Small intestine (tissue), 7 donors: ENCODE measurements around the gene AGA. TPM values are rescaled to one million over a fixed set of nuclear protein-coding genes. Genes with fewer than 3 reads are reported as not detected.

ENCODE experiments used
- DNase-seq, 2 donors: peaks; one replicate each; pipeline versions ENCODE4 v3.0.0 to v3.0.0-alpha.2; 2013
- FAIRE-seq: peaks from 2 replicates; lab custom pipeline; 2012; peaks lifted over from hg19 to GRCh38; lab: Jason Lieb, UNC
- H3K27ac ChIP-seq, 3 donors: one replicate each; pipeline ENCODE4 v1.5.1; 2013; ENCODE audit warnings: low read length in 2 of 3, mild to moderate bottlenecking in 2 of 3, control low read depth in 1 of 3, inconsistent platforms in 1 of 3, low read depth in 1 of 3, moderate library complexity in 1 of 3
- H3K27me3 ChIP-seq, 3 donors: one replicate each; pipeline ENCODE4 v1.6.1; 2013; ENCODE audit warnings: low read length in 3 of 3, inconsistent platforms in 1 of 3; ENCODE audit not compliant: control insufficient read depth in 3 of 3, insufficient read depth in 3 of 3
- H3K36me3 ChIP-seq, 3 donors: one replicate each; pipeline ENCODE4 v1.6.1; 2013; ENCODE audit warnings: low read length in 3 of 3, inconsistent platforms in 1 of 3, low read depth in 1 of 3, mild to moderate bottlenecking in 1 of 3, moderate library complexity in 1 of 3; ENCODE audit not compliant: control insufficient read depth in 3 of 3, insufficient read depth in 2 of 3
- H3K4me1 ChIP-seq, 3 donors: one replicate each; pipeline ENCODE4 v1.6.1; 2013; ENCODE audit warnings: low read length in 2 of 3, inconsistent platforms in 1 of 3, low read depth in 1 of 3, mild to moderate bottlenecking in 1 of 3, moderate library complexity in 1 of 3; ENCODE audit not compliant: control insufficient read depth in 3 of 3, insufficient read depth in 2 of 3
- H3K4me3 ChIP-seq, 3 donors: one replicate each; pipeline ENCODE4 v1.5.1; 2013; ENCODE audit warnings: low read length in 3 of 3, control low read depth in 1 of 3, inconsistent platforms in 1 of 3, low read depth in 1 of 3, mild to moderate bottlenecking in 1 of 3, moderate library complexity in 1 of 3
- H3K9me3 ChIP-seq, 2 donors: one replicate each; pipeline ENCODE4 v1.6.1; 2013; ENCODE audit warnings: low read depth in 1 of 2, low read length in 1 of 2; ENCODE audit not compliant: control insufficient read depth in 2 of 2, insufficient read depth in 1 of 2
- WGBS, 3 donors: extraction: QIAGEN DNeasy Blood & Tissue Kit; methylation state at CpG; one replicate each; pipeline ENCODE4 v1.1.7; 2013; 5-methylcytosine and 5-hydroxymethylcytosine counted together
- polyA plus RNA-seq, 4 donors: library from polyadenylated mRNA; stranded (reverse) in 3 of 4; unstranded in 1 of 4; fragments of 200-250 nt in 3 of 4; fragments of 120-200 nt in 1 of 4; gene quantifications; one replicate each; pipeline versions ENCODE4 v1.2.1 to v1.2.3, GENCODE V29; 2013
- donor health status: healthy with polysubstance abuse.
- donor health status: control.
- donor health status: control.
- donor health status: Bipolar disorder and iron deficiency.
- donor health status: healthy.

AGA gene
- polyA plus RNA-seq, 4 donors = 6.0 to 32.2 (median 8.7) TPM

- DNase-seq = peak; percentile 6 to 11
- H3K27ac ChIP-seq = peak overlapping the region in 1 of 3 donors; percentile 40
- peaks cover 0 to 3% (median 0%) of the 10 kb centered on the region in 3 donors for H3K4me1 ChIP-seq
- no peak for FAIRE-seq
- H3K36me3 ChIP-seq = no peaks in the 10 kb centered on the region
- H3K4me3 ChIP-seq = peak overlapping the region in 1 of 3 donors; percentile 13
- 83 to 91% (median 89%) methylated on average over 26 of the region's 26 CpGs for WGBS, 3 donors
- H3K9me3 ChIP-seq = no peaks in the 10 kb centered on the region
- no peaks in the 10 kb centered on the region for H3K27me3 ChIP-seq
Observed at GRCh38 chr4:177444911-177445736, 2.9 kb upstream of the AGA start.

- FAIRE-seq (no peak), DNase-seq (peak; percentile 35 to 37)
- Histone ChIP-seq H3K27ac (peak overlapping the region; percentile 75 to 96 (median 95)), H3K4me3 (peak overlapping the region; percentile 31 to 84 (median 66)), H3K27me3 (no peaks in the 10 kb centered on the region), H3K9me3 (no peaks in the 10 kb centered on the region), H3K4me1 (peaks cover 0 to 3% (median 0%) of the 10 kb centered on the region in 3 donors), H3K36me3 (peaks cover 0 to 2% (median 0%) of the 10 kb centered on the region in 3 donors)
- WGBS, 3 donors = 18 to 49% (median 23%) methylated on average over 12 of the region's 12 CpGs
Observed at GRCh38 chr4:177441061-177441802, 1.0 kb downstream of the AGA start.

DNA sequence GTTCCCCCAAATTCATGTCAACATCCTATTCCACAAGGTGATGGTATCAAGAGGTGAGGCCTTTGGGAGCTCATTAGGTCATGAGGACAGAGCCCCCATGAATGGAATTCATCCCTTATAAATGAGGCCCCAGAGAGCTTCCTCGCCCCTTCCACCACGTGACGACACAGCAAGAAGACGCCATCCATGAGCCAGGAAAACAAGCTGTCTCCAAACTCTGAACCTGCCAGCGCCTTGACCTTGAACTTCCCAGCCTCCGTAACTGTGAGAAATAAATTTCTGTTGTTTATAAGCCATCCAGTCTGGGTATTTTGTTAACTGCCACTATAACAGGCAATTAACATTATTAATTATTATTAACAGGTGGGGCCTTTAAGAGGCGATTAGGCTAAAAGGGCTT is 5.8 kb downstream of the AGA start:
- H3K27ac ChIP-seq = no peak overlapping the region
- FAIRE-seq (no peak), DNase-seq (no peak)
- H3K36me3 ChIP-seq = peaks cover 0 to 12% (median 4%) of the 10 kb centered on the region in 3 donors
- H3K4me3 ChIP-seq = no peak overlapping the region
- WGBS, 3 donors = 93 to 96% (median 93%) methylated on average over 7 of the region's 7 CpGs
- no peaks in the 10 kb centered on the region for H3K9me3 ChIP-seq
- H3K27me3 ChIP-seq = no peaks in the 10 kb centered on the region
- H3K4me1 ChIP-seq = peaks cover 0 to 2% (median 0%) of the 10 kb centered on the region in 3 donors

- DNase-seq (peak in 1 of 2 donors; percentile 29), FAIRE-seq (no peak)
- WGBS, 3 donors = 95 to 96% (median 96%) methylated on average over 8 of the region's 8 CpGs
- Histone ChIP-seq H3K36me3 (peaks cover 0 to 12% (median 6%) of the 10 kb centered on the region in 3 donors), H3K4me3 (no peak overlapping the region), H3K27ac (no peak overlapping the region), H3K9me3 (no peaks in the 10 kb centered on the region), H3K27me3 (no peaks in the 10 kb centered on the region), H3K4me1 (peaks cover 0 to 2% (median 0%) of the 10 kb centered on the region in 3 donors)
Observed at GRCh38 chr4:177434667-177435066, 7.6 kb downstream of the AGA start.

- no peaks in the 10 kb centered on the region for H3K9me3 ChIP-seq
- no peak overlapping the region for H3K4me3 ChIP-seq
- no peak for FAIRE-seq
- peak; percentile 67 to 75 for DNase-seq
- no peaks in the 10 kb centered on the region for H3K27me3 ChIP-seq
- 16 to 28% (median 17%) methylated on average over 1 of the region's 1 CpG for WGBS, 3 donors
- H3K36me3 ChIP-seq = peaks cover 0 to 4% (median 0%) of the 10 kb centered on the region in 3 donors
- H3K27ac ChIP-seq = peak overlapping the region in 1 of 3 donors; percentile 42
- H3K4me1 ChIP-seq = peaks cover 0 to 8% (median 0%) of the 10 kb centered on the region in 3 donors
Observed at GRCh38 chr4:177427192-177427591, 15.0 kb downstream of the AGA start.

- no peak overlapping the region for H3K4me3 ChIP-seq
- H3K27ac ChIP-seq = no peak overlapping the region
- peaks cover 0 to 3% (median 0%) of the 10 kb centered on the region in 3 donors for H3K4me1 ChIP-seq
- WGBS, 3 donors = 75 to 84% (median 78%) methylated on average over 3 of the region's 3 CpGs
- no peaks in the 10 kb centered on the region for H3K36me3 ChIP-seq
- H3K9me3 ChIP-seq = no peaks in the 10 kb centered on the region
- FAIRE-seq = no peak
- H3K27me3 ChIP-seq = no peaks in the 10 kb centered on the region
- no peak for DNase-seq
Observed at GRCh38 chr4:177419434-177419833, 22.8 kb downstream of the AGA start.

GRCh38 chr4:177413656-177414055 is 28.6 kb downstream of the AGA start:
- FAIRE-seq (no peak), DNase-seq (no peak)
- Histone ChIP-seq H3K27ac (no peak overlapping the region), H3K36me3 (no peaks in the 10 kb centered on the region), H3K27me3 (no peaks in the 10 kb centered on the region), H3K9me3 (no peaks in the 10 kb centered on the region), H3K4me1 (peaks cover 0 to 5% (median 0%) of the 10 kb centered on the region in 3 donors), H3K4me3 (no peak overlapping the region)

GRCh38 chr4:177413076-177413475 is 29.2 kb downstream of the AGA start:
- FAIRE-seq = no peak
- no peak for DNase-seq
- Histone ChIP-seq H3K27ac (no peak overlapping the region), H3K4me3 (no peak overlapping the region), H3K27me3 (no peaks in the 10 kb centered on the region), H3K9me3 (no peaks in the 10 kb centered on the region), H3K4me1 (peaks cover 0 to 6% (median 0%) of the 10 kb centered on the region in 3 donors), H3K36me3 (no peaks in the 10 kb centered on the region)
- 43 to 74% (median 62%) methylated on average over 1 of the region's 1 CpG for WGBS, 3 donors
